Psoas muscle (tissue), 8 donors: ENCODE data around the gene FYN. TPM values are rescaled to one million over a fixed set of nuclear protein-coding genes. Genes with fewer than 3 reads are reported as not detected.

Experiments used
- ATAC-seq, 4 donors: fragments of 200-7000 bp; cut with Tn5 transposase; one replicate each; pipeline ENCODE4 v1.9.1; 2020; ENCODE audit warnings: moderate library complexity in 3 of 4, mild to moderate bottlenecking in 2 of 4
- DNase-seq, 2 donors: peaks; one replicate each; pipeline ENCODE4 v3.0.0-alpha.2; 2020
- H3K27ac ChIP-seq: fragments of 200-600 bp; one replicate; pipeline ENCODE4 v1.8.0; 2022
- H3K27me3 ChIP-seq, 3 donors: fragments of 200-600 bp in 1 of 3; one replicate each; pipeline versions ENCODE4 v1.6.1 to v1.8.0; 2013 to 2022; ENCODE audit warnings: low read length in 2 of 3, mild to moderate bottlenecking in 2 of 3, moderate library complexity in 1 of 3; ENCODE audit not compliant: insufficient read depth in 3 of 3
- H3K36me3 ChIP-seq, 2 donors: fragments of 200-600 bp in 1 of 2; one replicate each; pipeline versions ENCODE4 v1.6.1 to v1.8.0; 2013 to 2022; ENCODE audit warnings: low read depth in 1 of 2, mild to moderate bottlenecking in 1 of 2, moderate library complexity in 1 of 2; ENCODE audit not compliant: insufficient read depth in 1 of 2
- H3K4me1 ChIP-seq: fragments of 200-600 bp; one replicate; pipeline ENCODE4 v1.8.0; 2022
- H3K4me3 ChIP-seq: fragments of 200-600 bp; one replicate; pipeline ENCODE4 v1.8.0; 2022; ENCODE audit warnings: mild to moderate bottlenecking
- H3K9me3 ChIP-seq: fragments of 200-600 bp; one replicate; pipeline ENCODE4 v1.8.0; 2022
- WGBS, 3 donors: extraction: QIAGEN DNeasy Blood & Tissue Kit; methylation state at CpG; one replicate each; pipeline versions ENCODE4 v1.1.6 to v1.1.7; 2013; 5-methylcytosine and 5-hydroxymethylcytosine counted together
- intact Hi-C, 2 donors: fragments of 100-400 bp; cut with DNase I; formaldehyde crosslinking; loops; one replicate each; pipeline versions ENCODE4 v1.11.0 to v1.14.2; 2022
- polyA plus RNA-seq, 3 donors: library from polyadenylated mRNA; stranded (reverse); fragments of 200-250 nt; gene quantifications; one replicate each; pipeline ENCODE4 v1.2.3, GENCODE V29; 2013
- total RNA-seq, 4 donors: library from RNA; stranded (reverse); fragmentation: NEBNext Ultra II Directional in 2 of 4; extraction: Animal tissue kit (Norgen Biotek cat#: 25700) in 2 of 4; gene quantifications; one replicate each; pipeline versions ENCODE4 v1.2.1 to v1.2.4, GENCODE V29; 2021 to 2023
- TF ChIP-seq, protein P1 (sequence below): fragments of 200-600 bp; IDR thresholded peaks from one replicate; pipeline ENCODE4 v1.8.0; 2022; ENCODE audit warnings: antibody characterized with exemption
- donor health status: healthy with polysubstance abuse.
- donor health status: DM: no; HTN: no; CAD: no; lungs with moderate emphysema.
- donor health status: Bipolar disorder and iron deficiency.
- donor health status: healthy.
- donor health status: DM: yes; HTN: yes; CAD: no.
- donor health status: DM: no; HTN: no; CAD: no.
- donor health status: DM: no; HTN: no; CAD: no.
- donor health status: DM: yes; HTN: yes; CAD: no.

Gene FYN
- total and polyA plus RNA-seq, 7 donors: 7.1 to 27.8 (median 12.3) TPM

DNA sequence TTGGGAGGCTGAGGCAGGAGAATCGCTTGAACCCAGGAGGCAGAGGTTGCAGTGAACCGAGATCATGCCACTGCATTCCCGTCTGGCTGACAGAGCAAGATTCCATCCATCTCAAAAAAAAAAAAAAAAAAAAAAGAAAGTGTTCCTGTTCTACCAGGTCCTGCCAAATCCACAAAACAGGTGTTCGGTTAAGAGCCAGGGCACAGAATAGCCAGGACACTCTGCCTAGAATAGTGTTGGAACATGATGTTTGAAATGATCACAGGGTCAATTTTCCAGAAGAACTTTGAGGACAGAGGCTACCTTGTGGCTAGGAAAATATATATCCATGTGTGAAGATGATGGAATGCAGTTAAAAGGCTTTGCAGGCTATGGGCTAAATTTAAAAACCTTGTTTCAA, 203.9 kb downstream of the FYN start:
- DNase-seq (no peak), ATAC-seq (peak; percentile 77 to 81 (median 80))
- 25 to 47% (median 32%) methylated on average over 4 of the region's 4 CpGs for WGBS, 3 donors
- H3K27ac ChIP-seq: peak overlapping the region; percentile 80
- TF ChIP-seq, protein P1, sequence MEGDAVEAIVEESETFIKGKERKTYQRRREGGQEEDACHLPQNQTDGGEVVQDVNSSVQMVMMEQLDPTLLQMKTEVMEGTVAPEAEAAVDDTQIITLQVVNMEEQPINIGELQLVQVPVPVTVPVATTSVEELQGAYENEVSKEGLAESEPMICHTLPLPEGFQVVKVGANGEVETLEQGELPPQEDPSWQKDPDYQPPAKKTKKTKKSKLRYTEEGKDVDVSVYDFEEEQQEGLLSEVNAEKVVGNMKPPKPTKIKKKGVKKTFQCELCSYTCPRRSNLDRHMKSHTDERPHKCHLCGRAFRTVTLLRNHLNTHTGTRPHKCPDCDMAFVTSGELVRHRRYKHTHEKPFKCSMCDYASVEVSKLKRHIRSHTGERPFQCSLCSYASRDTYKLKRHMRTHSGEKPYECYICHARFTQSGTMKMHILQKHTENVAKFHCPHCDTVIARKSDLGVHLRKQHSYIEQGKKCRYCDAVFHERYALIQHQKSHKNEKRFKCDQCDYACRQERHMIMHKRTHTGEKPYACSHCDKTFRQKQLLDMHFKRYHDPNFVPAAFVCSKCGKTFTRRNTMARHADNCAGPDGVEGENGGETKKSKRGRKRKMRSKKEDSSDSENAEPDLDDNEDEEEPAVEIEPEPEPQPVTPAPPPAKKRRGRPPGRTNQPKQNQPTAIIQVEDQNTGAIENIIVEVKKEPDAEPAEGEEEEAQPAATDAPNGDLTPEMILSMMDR: no peak
- H3K9me3 ChIP-seq: no peaks in the 10 kb centered on the region
- no peak overlapping the region for H3K4me3 ChIP-seq
- intact Hi-C loops: no loop called here
- H3K27me3 ChIP-seq: no peaks in the 10 kb centered on the region
- H3K4me1 ChIP-seq: peaks cover 51% of the 10 kb centered on the region
- no peaks in the 10 kb centered on the region for H3K36me3 ChIP-seq

DNA sequence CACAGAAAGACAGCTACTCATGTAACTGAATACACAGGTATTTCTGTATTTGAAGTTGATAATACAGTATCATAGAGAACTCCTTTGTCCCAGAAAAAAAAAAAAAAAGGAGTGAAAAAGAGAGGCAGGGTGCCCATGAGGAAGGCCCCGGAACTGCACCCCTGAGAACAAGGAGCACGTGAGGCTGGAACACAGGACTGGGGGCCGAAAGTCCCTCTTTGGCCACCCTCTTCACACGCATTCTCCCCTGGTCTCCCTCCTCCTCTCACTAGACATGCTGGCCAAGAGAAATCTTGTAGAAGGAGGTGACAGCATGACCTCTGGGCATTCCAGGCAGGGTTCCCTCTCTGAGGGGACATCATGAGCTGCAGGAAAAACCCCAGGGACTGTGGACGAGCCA, 204.8 kb downstream of the FYN start:
- intact Hi-C loops: no loop called here
- Histone ChIP-seq H3K9me3 (no peaks in the 10 kb centered on the region), H3K4me3 (no peak overlapping the region), H3K36me3 (no peaks in the 10 kb centered on the region), H3K27me3 (no peaks in the 10 kb centered on the region), H3K4me1 (peaks cover 60% of the 10 kb centered on the region), H3K27ac (peak overlapping the region; percentile 80)
- TF ChIP-seq, protein P1: peak; percentile 48
- ATAC-seq (peak; percentile 44 to 67 (median 56)), DNase-seq (peak in 1 of 2 donors; percentile 79)
- 21 to 38% (median 33%) methylated on average over 5 of the region's 5 CpGs for WGBS, 3 donors

DNA sequence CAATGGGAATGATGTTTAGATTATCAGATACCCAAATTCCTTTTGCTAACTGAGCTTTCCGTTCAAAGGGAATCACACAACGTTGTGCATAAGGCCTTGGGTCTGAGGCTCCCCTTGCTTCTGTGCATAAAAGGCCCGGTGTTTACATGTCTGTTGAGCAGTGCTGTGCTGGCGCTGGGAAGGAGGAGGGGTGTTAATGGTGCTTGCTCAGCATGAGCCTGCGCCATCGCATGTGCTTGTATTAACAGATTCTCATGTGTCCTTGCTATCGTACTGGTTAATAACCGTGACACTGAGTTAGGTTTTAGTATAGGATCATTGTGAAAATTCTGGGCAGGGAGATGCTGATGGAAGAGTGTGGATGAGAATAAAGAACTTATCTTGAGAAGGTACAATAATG, 205.3 kb downstream of the FYN start:
- Histone ChIP-seq H3K4me3 (no peak overlapping the region), H3K27me3 (no peaks in the 10 kb centered on the region), H3K4me1 (peaks cover 65% of the 10 kb centered on the region), H3K9me3 (no peaks in the 10 kb centered on the region), H3K36me3 (no peaks in the 10 kb centered on the region), H3K27ac (peak overlapping the region; percentile 80)
- peak; percentile 21 to 66 (median 61) for ATAC-seq
- intact Hi-C loops: no loop called here
- WGBS, 3 donors: 33 to 43% (median 34%) methylated on average over 8 of the region's 8 CpGs
- peak in 1 of 2 donors; percentile 80 for DNase-seq
- TF ChIP-seq, protein P1: no peak

DNA sequence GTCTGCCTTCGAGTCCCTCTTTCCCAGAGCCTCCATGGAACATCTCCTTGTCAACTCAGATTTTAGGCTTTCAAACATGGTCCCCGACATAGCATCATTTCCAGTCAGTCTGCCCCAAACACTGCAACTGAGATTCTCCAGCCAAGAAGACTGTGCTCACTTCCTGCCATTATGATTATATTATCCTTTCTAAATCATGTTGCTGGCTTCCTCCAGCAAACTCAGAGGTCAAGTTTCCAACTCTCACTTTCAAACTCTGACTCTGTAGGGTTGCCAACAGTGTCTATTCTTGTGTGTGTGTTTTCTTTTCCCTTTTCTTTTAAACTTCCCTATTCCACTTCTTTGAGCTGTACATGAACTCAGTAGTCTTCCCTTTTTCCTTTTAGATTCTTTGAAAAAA, 206.4 kb downstream of the FYN start:
- 49 to 69% (median 54%) methylated on average over 2 of the region's 2 CpGs for WGBS, 3 donors
- Histone ChIP-seq H3K36me3 (no peaks in the 10 kb centered on the region), H3K9me3 (no peaks in the 10 kb centered on the region), H3K27ac (peak overlapping the region; percentile 80), H3K4me3 (no peak overlapping the region), H3K4me1 (peaks cover 76% of the 10 kb centered on the region), H3K27me3 (no peaks in the 10 kb centered on the region)
- ATAC-seq (no peak), DNase-seq (no peak)
- TF ChIP-seq, protein P1: no peak
- intact Hi-C loops: no loop called here

DNA sequence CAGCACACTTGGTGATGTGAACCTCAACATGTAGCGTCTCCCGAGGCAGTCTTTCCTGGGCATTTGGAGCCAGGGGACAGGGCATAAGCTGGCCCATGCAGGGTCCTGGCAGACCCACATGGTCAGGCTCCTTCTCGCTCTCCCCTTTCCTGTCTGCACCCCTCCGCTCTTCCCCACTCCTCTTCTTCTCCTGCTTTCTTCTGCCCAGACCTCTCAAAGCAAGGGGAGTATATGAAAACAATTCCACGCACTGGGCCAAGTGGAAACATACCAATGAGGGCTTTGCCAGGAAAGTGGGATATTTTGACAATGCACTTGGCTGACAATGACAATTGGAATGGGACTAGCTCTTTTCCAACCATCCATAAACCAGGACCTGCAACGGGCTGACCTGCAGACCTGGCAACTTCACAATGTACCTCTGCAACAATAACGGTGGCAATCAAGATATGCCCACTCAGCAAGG, 208.7 kb downstream of the FYN start:
- Histone ChIP-seq H3K27ac (peak overlapping the region; percentile 86), H3K27me3 (no peaks in the 10 kb centered on the region), H3K4me3 (no peak overlapping the region), H3K4me1 (peaks cover 84% of the 10 kb centered on the region), H3K9me3 (no peaks in the 10 kb centered on the region), H3K36me3 (no peaks in the 10 kb centered on the region)
- intact Hi-C loops: loop anchor here in 1 of 2 donors (5.0 kb wide), 1 partner anchor 57 kb away; the partner anchor contains the start of gene TRAF3IP2
- no peak for DNase-seq
- no peak for ATAC-seq
- WGBS, 3 donors: 29 to 41% (median 36%) methylated on average over 7 of the region's 7 CpGs
- TF ChIP-seq, protein P1: no peak
